Pulmonary artery endothelial cell (primary cell): ENCODE results near the gene RXFP3. TPM values are rescaled to one million over a fixed set of nuclear protein-coding genes. Genes with fewer than 3 reads are reported as not detected.
A peak's percentile ranks its signal among the peaks of the same experiment; 100 is the strongest.
"Not testable (repeated sequence)": the region's sequence is repeated elsewhere in the genome, so short reads cannot be mapped to it uniquely, and the experiment has no call there.

Source experiments
- DNase-seq: peaks from one replicate; pipeline ENCODE4 v3.0.0-alpha.2; 2011; ENCODE audit warnings: low read depth, low spot score
- total RNA-seq: library from RNA; depleted of rRNA; stranded (reverse); fragments of >200 nt; gene quantifications from 2 replicates; pipeline ENCODE4 v1.2.3, GENCODE V29; 2014

The RXFP3 gene
- total RNA-seq, 1 donor from 2014 or later = not detected

GRCh38 chr5:33936004-33936380 lies 194 bp upstream of the RXFP3 start:
- DNase-seq = no peak

GRCh38 chr5:33937017-33937706 lies 976 bp downstream of the RXFP3 start:
- DNase-seq = no peak

GRCh38 chr5:33937707-33938506 lies 1.7 kb downstream of the RXFP3 start:
- DNase-seq = no peak

GRCh38 chr5:33938507-33938796 lies 2.3 kb downstream of the RXFP3 start:
- no peak for DNase-seq

GRCh38 chr5:33938881-33939280 lies 2.7 kb downstream of the RXFP3 start:
- DNase-seq = no peak

GRCh38 chr5:33939556-33940262 lies 3.5 kb downstream of the RXFP3 start:
- DNase-seq = no peak

GRCh38 chr5:33941090-33941489 lies 4.9 kb downstream of the RXFP3 start:
- no peak for DNase-seq

- DNase-seq = no peak
Measured at GRCh38 chr5:33944543-33945132, 8.5 kb downstream of the RXFP3 start.

- not testable (repeated sequence) for DNase-seq
Measured at GRCh38 chr5:33952175-33952574, 16.0 kb downstream of the RXFP3 start.

- DNase-seq = no peak
Measured at GRCh38 chr5:33957577-33958150, 21.5 kb downstream of the RXFP3 start.

GRCh38 chr5:33958176-33958575 lies 22.0 kb downstream of the RXFP3 start:
- DNase-seq = no peak

- DNase-seq = no peak
Measured at GRCh38 chr5:33964132-33964700, 28.0 kb downstream of the RXFP3 start.

- no peak for DNase-seq
Measured at GRCh38 chr5:33966805-33967204, 30.6 kb downstream of the RXFP3 start.

- no peak for DNase-seq
Measured at GRCh38 chr5:33968211-33969005, 32.2 kb downstream of the RXFP3 start.

GRCh38 chr5:33969572-33970452 lies 33.6 kb downstream of the RXFP3 start:
- peak; percentile 10 for DNase-seq

- DNase-seq = no peak
Measured at GRCh38 chr5:33973271-33973670, 37.1 kb downstream of the RXFP3 start.

- no peak for DNase-seq
Measured at GRCh38 chr5:33975852-33976251, 39.7 kb downstream of the RXFP3 start.

- no peak for DNase-seq
Measured at GRCh38 chr5:33976307-33976706, 40.1 kb downstream of the RXFP3 start.

GRCh38 chr5:33978306-33978705 lies 42.1 kb downstream of the RXFP3 start:
- DNase-seq = no peak

GRCh38 chr5:33980030-33980429 lies 43.8 kb downstream of the RXFP3 start:
- DNase-seq = no peak
